ENCODE measurements around the gene FLYWCH2.

DNA sequence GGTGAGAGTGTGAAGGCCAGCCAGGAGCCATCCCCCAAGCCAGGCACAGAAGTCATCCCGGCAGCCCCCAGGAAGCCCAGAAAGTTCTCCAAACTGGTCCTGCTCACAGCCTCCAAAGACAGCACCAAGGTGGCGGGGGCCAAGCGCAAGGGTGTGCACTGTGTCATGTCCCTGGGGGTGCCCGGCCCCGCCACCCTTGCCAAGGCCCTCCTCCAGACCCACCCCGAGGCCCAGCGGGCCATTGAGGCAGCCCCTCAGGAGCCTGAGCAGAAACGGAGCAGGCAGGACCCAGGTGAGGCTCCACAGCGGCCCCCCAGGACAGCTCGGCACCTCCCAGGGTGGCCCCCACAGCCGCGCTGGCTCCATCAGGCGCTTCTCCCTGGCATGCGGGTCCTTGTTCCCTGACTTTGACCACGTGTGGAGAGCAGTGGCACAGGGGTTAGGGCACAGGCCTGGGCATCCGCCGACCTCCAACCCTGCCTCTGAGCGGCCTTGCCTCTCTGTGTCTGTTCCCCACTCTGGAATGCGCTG is 13.5 kb downstream of the FLYWCH2 start:
- TF ChIP-seq, protein P1, sequence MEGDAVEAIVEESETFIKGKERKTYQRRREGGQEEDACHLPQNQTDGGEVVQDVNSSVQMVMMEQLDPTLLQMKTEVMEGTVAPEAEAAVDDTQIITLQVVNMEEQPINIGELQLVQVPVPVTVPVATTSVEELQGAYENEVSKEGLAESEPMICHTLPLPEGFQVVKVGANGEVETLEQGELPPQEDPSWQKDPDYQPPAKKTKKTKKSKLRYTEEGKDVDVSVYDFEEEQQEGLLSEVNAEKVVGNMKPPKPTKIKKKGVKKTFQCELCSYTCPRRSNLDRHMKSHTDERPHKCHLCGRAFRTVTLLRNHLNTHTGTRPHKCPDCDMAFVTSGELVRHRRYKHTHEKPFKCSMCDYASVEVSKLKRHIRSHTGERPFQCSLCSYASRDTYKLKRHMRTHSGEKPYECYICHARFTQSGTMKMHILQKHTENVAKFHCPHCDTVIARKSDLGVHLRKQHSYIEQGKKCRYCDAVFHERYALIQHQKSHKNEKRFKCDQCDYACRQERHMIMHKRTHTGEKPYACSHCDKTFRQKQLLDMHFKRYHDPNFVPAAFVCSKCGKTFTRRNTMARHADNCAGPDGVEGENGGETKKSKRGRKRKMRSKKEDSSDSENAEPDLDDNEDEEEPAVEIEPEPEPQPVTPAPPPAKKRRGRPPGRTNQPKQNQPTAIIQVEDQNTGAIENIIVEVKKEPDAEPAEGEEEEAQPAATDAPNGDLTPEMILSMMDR (IDR thresholded peaks at IDR 0.05) = no peak
- TF ChIP-seq POLR2A (IDR thresholded peaks at IDR 0.05) = no peak

All from testis (tissue), 2 donors.